ENCODE data around the gene CFAP119. TPM values are rescaled to one million over a fixed set of nuclear protein-coding genes. Genes with fewer than 3 reads are reported as not detected.

The CFAP119 gene
- total and polyA plus RNA-seq, 2 donors (not counting 3 experiments of a cell fraction or from before 2014, with no cell fraction given), result 6.5 to 9.5 TPM

GRCh38 chr16:30769379-30770089 is 7.7 kb upstream of the CFAP119 start:
- BruUV-seq (replicated peaks), result no TSS peak
- Histone ChIP-seq H3K79me2 (ENCODE audit: control insufficient read depth, insufficient read depth, low read length) (peaks cover under 1% of the 10 kb centered on the region), H2AFZ (ENCODE audit: low read depth, low read length) (no peak overlapping the region), H3K9me1 (replicated peaks; ENCODE audit: control insufficient read depth, extremely low read depth, insufficient read depth, low read length) (no peaks in the 10 kb centered on the region), H3K4me3 (replicated peaks in 1 of 3; ENCODE audit: insufficient read depth in 1 of 3, low read depth in 1 of 3, low read length in 3 of 3) (no peak overlapping the region), H3K27ac (ENCODE audit: insufficient read depth, low read depth, low read length) (no peak overlapping the region), H3K4me2 (ENCODE audit: insufficient read depth, low read length) (no peak overlapping the region), H3K9ac (replicated peaks; ENCODE audit: extremely low read depth, insufficient read depth, low read length) (no peak overlapping the region), H3K36me3 (ENCODE audit: control insufficient read depth in 2 of 2, extremely low read depth in 1 of 2, insufficient read depth in 2 of 2, low read length in 2 of 2) (peaks cover 20 to 72% of the 10 kb centered on the region in 2 experiments), H3K4me1 (ENCODE audit: control insufficient read depth, extremely low read depth, insufficient read depth, low read length) (no peaks in the 10 kb centered on the region), H3K27me3 (ENCODE audit: control insufficient read depth in 2 of 2, insufficient read depth in 2 of 2, low read length in 2 of 2) (no peaks in the 10 kb centered on the region), H3K9me3 (replicated peaks; ENCODE audit: control insufficient read depth, insufficient read depth, low read length) (no peaks in the 10 kb centered on the region), H4K20me1 (replicated peaks; ENCODE audit: control insufficient read depth, extremely low read depth, insufficient read depth, low read length) (no peaks in the 10 kb centered on the region)
- ChIA-PET CTCF (interaction anchor here (0.9 kb wide), 1 partner anchor 75 kb away, joined by 3 read pairs; no protein-coding TSS in a partner anchor), POLR2A (no interaction called here)
- DNase-seq (ENCODE audit: low read depth, low spot score), result no peak
- no peak for FAIRE-seq
- dilution Hi-C loops (cut with MboI; ENCODE audit: extremely low pct_ligation_motif_present, low sequenced_read_pairs), result no loop called here
- intact Hi-C loops (cut with micrococcal nuclease), result no loop called here
- TF ChIP-seq, protein P1, sequence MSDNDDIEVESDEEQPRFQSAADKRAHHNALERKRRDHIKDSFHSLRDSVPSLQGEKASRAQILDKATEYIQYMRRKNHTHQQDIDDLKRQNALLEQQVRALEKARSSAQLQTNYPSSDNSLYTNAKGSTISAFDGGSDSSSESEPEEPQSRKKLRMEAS (IDR thresholded peaks at IDR 0.05; ENCODE audit: insufficient read depth, insufficient read length), result no peak
- no peak for TF ChIP-seq CTCF (IDR thresholded peaks at IDR 0.05; ENCODE audit: extremely low read depth in 1 of 2, insufficient read depth in 1 of 2, low read depth in 1 of 2, low read length in 2 of 2)
- no peak for TF ChIP-seq POLR2AphosphoS5 (IDR thresholded peaks at IDR 0.05; ENCODE audit: insufficient read depth, low read depth, low read length)
- no peak for TF ChIP-seq JUN (IDR thresholded peaks at IDR 0.05; ENCODE audit: borderline replicate concordance, insufficient read depth, insufficient read length, low read depth)
- TF ChIP-seq POLR2A (IDR thresholded peaks at IDR 0.05; ENCODE audit: low read depth, low read length), result no peak
- TF ChIP-seq MYC (IDR thresholded peaks at IDR 0.05; ENCODE audit: low read depth, low read length), result no peak
- no peak for TF ChIP-seq FOS (IDR thresholded peaks at IDR 0.05; ENCODE audit: borderline replicate concordance, insufficient read depth, low read length)
- TF ChIP-seq EZH2 (IDR thresholded peaks at IDR 0.05; ENCODE audit: borderline replicate concordance, low read depth, low read length, severe bottlenecking), result no peak
- TF ChIP-seq GATA2 (IDR thresholded peaks at IDR 0.05; ENCODE audit: insufficient read depth, insufficient read length, low read depth, low read length), result no peak

All from endothelial cell of umbilical vein (primary cell).